ENCODE results near the gene FAM83G.
"Not testable (repeated sequence)": the region's sequence is repeated elsewhere in the genome, so short reads cannot be mapped to it uniquely, and the experiment has no call there.

FAM83G gene

GRCh38 chr17:18966831-18967624, 37.5 kb downstream of the FAM83G start:
- DNase-seq (ENCODE audit: low spot score), result no peak

DNA sequence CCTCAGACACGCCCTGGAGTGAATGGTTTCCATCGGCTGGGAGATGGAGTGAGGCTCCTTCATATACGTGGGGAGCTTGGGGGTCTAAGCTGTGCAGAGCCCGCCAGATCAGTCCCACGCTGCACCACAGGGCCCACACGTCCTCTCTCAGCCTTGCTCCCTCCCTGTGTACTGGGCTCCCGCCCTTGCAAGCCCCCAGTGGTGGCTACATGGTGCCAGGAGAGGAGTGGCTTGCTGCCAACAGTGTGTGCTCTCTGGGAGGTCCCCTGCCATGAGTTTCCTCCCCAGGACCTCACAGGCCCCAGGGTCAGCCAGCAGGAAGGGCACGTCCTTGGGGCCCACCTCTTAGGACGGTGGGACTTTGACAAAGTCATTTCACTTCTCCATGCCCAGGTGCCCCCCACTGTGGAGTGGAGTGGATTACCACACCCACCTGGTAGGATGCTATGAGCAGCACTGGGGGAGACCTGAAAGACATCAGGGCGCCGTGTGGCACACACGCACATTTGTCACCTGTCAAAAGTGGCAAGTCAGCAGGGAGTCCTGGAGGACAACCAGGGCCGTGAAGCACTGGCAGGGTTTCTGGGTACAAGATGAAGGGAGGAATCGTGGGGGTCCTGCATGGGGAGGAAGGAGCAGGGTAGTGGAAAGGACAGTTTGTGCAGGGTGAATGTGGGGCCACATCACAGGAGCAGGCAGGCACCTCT, 38.9 kb downstream of the FAM83G start:
- DNase-seq (ENCODE audit: low spot score), result no peak

GRCh38 chr17:18964550-18964949, 40.0 kb downstream of the FAM83G start:
- DNase-seq (ENCODE audit: low spot score), result no peak

- no peak for DNase-seq (ENCODE audit: low spot score)
Observed at GRCh38 chr17:18964018-18964351, 40.6 kb downstream of the FAM83G start.

DNA sequence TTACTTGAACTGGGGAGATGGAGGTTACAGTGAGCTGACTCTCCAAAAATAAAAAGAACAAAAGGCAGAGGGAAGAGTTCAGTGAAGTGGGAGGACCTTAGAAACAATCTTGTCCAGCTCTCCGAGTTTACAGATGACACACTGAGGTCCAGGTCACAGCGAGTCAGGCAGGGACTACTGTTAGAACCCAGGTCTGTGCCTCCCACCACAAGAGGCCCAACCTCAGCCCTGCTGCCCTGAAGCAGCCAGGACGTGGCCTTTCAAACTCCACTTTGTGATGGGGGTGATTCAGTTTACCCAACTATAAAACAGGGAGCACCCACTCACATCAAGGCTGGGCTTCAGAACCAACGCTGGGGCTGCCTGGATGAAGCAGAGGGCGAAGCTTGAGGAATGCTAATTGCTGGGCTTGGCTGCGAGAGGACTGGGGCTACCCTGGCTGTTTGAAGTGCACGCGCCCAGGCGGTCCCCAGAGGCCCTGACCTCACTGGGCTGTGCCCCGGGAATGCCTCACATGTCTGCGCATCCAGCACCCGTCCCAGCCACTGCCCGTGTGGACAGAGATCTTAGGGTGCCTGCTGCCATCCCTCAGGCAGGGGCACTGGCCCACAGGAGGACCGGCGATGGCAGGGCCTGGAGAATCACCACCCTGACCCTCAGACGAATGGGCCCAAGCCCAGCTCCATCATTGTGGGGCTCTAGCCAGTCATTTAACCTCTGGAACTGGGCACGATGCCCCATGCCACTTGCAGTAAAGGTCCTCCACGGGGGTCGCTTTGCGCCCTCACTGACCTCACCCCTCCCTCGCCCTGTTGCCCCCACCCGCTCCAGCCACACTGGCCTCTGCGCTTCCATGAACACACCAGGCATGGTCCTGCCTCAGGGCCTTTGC, 41.2 kb downstream of the FAM83G start:
- DNase-seq (ENCODE audit: low spot score), result no peak

DNA sequence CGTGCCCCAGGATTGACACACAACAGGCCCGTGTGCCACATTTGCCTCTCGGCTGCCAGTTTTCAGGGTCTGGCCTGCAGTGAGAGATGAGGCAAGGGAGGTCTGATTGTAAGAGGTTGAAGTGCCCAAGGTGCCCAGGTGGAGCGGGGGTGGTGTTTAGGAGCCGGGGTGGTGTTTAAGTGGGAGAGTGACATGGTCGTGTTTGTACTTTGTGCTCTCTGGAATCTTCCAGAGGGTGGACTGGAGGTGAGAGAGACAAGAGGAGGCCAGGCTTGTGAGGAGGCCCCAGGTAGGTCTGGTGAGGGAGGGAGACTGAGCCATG, 42.1 kb downstream of the FAM83G start:
- DNase-seq (ENCODE audit: low spot score), result no peak

DNA sequence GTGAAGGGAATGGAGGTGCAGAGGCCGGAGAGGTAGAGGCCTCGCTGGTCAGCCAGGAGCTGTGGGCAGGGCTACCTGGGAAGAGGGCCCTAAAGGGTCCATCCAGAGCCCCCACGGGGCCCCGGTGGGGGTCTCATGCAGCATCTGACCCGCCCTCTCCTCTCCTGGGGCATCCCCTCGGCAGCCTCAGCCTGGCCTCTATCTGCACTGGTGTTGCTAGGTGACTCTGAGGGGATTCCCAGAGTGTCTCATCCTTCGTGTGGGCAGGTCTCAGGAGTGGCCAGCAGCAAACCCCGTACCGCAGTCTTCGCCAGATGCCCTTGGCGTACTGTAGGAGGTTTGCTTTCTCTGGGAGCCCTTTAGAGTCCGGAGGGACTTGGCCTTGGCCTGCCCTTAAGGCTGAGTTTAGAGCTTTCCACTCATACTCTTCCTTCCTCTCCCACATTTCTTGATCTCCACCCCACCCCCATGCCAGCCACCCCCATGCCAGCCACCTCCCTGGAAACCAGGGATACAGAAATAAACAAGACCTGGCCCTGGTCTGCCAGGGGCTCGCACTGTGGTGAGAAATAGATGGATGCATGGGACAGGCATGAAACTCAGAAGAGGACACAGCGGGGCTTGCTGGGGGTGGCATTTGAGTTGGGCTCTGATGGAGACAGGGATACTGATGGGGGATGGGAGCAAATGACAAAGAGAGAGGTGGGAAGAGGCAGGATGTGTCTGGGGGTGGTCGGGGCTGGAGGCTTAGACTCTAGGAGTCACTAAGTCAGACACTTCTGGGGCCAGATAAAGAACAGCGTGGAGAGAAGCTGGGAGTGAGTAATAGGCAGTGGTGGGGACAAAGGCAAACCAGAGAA, 42.7 kb downstream of the FAM83G start:
- no peak for DNase-seq (ENCODE audit: low spot score)

DNA sequence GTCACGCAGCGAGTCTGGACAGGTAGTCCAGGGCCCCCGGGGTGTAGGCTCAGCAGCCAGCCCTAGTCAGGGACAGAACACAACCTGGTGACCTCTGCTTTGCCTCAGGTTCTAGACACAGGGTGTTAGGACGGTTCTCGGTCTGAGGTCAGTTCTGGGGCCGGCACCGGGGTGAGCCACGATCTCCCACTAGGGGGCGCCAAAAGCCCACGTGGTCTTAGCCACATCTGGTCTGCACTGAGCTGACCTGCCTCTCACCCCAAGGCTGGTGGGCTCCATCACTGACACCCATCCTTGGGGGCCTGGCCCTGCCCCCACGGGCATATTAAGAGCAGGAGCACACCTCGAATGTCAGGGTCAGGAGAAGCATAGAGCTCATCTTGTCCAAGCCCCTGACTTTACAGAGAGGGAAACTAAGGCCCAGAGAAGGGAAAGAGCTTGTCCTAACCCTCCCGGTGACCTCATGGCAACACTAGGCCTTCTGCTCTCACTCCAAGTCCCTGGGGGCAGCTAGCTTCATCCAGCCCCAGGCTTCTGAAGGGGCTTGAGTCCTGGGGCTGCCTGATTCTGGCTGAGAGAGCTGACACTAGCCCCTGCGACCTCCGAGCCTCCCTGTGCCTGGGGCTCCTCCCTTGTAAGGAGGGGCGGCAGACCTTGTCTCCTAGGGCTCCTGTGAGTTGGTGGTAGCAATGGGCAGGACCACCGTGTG, 43.6 kb downstream of the FAM83G start:
- no peak for DNase-seq (ENCODE audit: low spot score)

- DNase-seq (ENCODE audit: low spot score), result no peak
Observed at GRCh38 chr17:18960241-18960665, 44.3 kb downstream of the FAM83G start.

GRCh38 chr17:18959845-18960240, 44.7 kb downstream of the FAM83G start:
- no peak for DNase-seq (ENCODE audit: low spot score)

DNA sequence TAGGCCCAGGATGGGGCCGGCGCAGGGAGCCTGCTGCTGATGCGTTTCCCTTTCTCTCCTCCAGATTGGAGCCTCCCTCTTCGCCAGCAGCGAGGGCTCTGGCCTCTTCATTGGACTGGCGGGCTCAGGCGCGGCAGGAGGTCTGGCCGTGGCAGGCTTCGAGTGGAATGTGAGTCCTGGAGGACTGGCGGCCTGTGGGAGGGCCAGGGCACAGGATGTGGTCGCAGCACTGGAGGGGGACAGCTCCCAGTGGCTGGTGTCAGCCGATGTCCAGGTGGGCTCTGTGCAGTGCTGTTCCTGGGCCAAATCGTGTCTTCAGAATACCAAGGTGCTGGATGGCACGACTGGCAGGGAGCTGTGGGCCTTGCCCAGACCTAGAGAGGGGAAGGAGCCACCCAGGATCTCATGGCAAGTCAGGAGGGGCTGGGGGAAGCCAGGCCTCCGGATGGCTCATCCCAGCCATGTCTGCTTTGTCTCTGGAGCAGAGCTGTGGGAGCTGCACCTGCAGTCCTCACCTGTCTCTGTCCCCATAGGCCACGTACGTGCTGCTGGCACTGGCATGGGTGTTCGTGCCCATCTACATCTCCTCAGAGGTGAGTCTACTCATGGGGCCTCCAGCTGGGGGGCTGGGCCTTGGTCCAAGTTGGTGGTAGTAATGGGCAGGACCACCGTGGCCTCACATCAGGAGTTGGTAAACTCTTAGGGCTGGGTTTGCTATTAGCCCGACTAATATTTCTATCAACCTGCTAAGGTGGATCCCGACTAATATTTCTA, 45.3 kb downstream of the FAM83G start:
- no peak for DNase-seq (ENCODE audit: low spot score)

- DNase-seq (ENCODE audit: low spot score), result no peak
Observed at GRCh38 chr17:18958611-18959010, 46.0 kb downstream of the FAM83G start.

DNA sequence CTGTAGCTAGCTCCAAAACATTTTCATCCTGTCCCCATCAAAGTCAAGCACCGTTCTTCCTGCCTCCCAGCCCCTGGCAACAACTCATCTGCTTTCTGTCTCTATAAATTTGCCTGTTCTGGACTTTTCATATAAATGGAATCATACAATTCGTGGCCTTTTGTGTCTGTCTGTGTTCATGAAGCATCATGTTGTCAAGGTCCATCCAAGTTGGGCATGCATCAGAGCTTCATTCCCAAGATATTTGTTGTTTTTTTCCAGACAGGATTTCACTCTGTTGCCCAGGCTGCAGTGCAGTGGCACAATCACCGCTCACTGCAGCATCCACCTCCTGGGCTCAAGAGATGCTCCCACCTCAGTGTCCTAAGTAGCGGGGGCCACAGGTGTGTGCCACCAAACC, 46.7 kb downstream of the FAM83G start:
- DNase-seq (ENCODE audit: low spot score), result no peak

GRCh38 chr17:18956581-18956980, 48.0 kb downstream of the FAM83G start:
- no peak for DNase-seq (ENCODE audit: low spot score)

DNA sequence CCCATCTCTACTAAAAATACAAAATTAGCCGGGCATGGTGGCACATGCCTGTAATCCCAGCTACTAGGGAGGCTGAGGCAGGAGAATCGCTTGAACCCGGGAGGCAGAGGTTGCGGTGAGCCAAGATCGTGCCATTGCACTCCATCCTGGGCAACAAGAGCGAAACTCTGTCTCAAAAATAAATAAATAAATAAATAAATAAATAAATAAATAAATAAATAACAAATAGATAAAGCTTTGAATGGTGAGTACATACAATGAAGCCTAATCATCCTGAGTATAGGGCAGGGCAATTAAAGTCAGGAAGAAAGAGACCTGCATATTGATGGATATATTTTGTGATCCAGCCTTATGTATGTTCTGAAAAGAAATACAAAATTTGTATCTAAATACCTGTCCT, 48.5 kb downstream of the FAM83G start:
- DNase-seq (ENCODE audit: low spot score), result not testable (repeated sequence)

DNA sequence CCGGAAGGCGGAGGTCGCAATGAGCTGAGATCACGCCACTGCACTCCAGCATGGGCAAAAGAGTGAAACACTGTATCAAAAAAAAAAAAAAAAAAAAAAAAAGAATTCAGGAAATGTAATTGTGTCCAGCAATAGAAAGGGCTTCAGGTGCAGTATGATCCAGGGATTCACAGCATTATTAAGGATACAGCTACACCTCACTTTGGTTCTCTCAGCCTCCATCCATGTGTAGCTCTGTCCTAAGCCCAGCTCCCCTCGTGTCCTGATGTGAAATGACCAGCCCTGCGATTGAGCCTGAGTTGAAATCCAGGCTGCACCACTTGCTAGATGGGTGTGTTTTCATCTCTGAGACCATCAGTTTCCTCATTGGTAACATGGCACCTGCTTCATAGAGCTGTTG, 49.6 kb downstream of the FAM83G start:
- DNase-seq (ENCODE audit: low spot score), result no peak

- no peak for DNase-seq (ENCODE audit: low spot score)
Observed at GRCh38 chr17:18954321-18954720, 50.2 kb downstream of the FAM83G start.

DNA sequence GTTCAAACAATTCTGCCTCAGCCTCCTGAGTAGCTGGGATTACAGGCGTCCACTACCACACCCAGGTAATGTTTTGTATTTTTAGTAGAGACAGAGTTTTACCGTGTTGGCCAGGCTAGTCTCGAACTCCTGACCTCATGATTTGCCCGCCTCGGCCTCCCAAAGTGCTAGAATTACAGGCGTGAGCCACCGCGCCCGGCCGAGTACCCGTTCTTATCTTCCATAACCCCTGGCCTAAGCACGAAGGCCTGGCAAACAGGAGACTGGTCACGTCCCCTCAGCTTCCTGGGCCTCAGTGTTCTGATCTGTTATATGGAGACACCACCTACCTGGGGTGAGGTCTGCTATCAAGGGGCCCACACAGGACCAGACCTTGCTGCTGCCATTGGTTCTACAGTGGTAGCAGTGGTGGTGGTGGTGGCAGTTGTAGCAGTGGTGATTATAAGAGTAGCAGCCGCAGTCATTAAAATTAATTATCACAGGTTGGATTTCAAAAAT, 51.3 kb downstream of the FAM83G start:
- DNase-seq (ENCODE audit: low spot score), result no peak

DNA sequence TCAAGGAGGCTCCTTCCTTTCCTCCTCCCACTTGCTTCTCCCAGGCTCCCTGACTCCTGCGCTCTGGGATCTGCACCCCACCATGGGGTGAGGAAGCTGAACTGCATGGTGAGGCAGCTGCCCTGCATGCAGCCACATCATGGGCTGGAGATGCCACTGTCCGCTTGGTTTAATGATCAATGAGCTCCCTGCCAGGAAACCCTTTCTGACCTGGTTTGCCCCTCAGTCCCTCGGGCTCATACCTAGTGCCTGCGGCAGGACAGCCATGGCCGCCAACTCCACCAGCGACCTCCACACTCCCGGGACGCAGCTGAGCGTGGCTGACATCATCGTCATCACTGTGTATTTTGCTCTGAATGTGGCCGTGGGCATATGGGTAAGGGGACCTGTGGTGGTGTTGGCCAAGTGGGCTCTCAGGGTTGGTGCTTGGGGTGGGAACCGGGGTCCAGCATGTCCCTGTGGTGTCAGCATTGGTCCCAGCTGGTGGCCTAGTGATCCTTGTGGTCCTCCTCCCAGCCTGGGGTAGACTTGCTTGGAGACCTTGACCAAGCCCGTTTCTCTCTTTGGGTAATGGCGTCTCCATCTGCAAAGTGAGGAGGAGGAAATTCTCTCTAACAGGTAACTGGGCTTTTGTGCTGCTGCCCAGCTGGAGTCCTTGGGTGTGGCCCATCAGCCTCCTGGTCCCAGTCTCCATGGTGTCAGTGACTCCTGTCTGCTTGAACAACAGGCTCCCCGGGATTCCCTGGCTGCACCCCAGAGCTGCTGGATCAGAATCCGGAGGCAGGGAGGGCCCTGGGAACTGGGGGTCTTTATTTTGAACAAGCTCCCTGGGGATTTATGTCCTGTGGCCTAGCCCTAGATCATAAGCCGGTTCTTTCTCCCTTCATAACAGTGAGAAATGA, 52.4 kb downstream of the FAM83G start, which contains the start of gene SLC5A10:
TSS of gene SLC5A10 (plus strand) at position 225 of the 902 bp plus-strand sequence. CDS start at position 266, 41 bp downstream.
- DNase-seq (ENCODE audit: low spot score), result no peak
